Hematopoietic multipotent progenitor cell treated with erythropoietin and hydrocortisone succinate and interleukin-3 and kit ligand, for 17 days (in vitro differentiated cells): ENCODE measurements around the gene RAE1.

Experiments used
- DNase-seq: peaks from one replicate; pipeline ENCODE4 v3.0.0-alpha.2; 2015; ENCODE audit warnings: low spot score

RAE1 gene, protein sequence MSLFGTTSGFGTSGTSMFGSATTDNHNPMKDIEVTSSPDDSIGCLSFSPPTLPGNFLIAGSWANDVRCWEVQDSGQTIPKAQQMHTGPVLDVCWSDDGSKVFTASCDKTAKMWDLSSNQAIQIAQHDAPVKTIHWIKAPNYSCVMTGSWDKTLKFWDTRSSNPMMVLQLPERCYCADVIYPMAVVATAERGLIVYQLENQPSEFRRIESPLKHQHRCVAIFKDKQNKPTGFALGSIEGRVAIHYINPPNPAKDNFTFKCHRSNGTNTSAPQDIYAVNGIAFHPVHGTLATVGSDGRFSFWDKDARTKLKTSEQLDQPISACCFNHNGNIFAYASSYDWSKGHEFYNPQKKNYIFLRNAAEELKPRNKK

DNA sequence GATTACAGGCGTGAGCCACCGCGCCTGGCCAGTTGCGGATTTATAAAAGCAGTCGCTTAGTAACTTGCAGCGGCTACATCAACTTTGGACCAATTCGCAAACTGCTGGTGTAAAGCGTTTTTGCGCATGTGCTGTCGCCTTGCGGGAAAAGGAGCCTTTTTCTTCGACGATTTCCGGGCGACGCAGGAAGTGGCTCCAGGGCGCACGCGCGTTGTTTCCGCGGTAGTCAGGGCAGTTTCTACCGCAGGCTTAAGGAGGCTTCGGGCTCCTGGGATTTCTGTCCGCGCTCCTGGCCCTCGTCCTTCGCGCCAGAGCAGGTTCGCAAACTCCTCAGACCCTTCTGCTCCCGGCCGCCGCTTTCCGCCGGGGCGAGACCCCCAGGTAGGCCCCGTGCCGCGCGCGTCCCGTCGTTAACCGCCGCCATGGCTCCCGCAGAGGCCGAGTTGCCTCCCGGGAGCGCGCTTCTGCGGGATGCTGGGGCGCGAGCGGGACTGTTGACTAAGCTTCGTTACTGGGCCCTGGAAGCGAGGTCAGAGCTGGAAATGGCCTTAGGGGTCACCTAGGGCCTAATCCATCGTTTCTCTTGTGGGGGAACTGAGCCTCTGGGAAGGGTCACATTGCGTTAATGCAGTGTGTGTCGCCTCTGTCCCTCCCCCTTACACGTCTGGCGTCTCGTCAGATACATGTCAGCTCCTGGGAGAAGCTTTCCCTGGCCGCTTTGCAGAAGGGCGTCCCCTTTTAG is at the start of gene RAE1:
RAE1 (plus strand) TSS at position 214 of the 742 bp plus-strand sequence. CDS start 2,784 bp downstream, outside the sequence.
- peak; percentile 86 for DNase-seq

- DNase-seq, result no peak
These were observed 44.3 kb upstream of the RAE1 start for GRCh38 chr20:57306747-57307146.

- no peak for DNase-seq
These were observed 42.4 kb upstream of the RAE1 start for GRCh38 chr20:57308451-57309271.

DNA sequence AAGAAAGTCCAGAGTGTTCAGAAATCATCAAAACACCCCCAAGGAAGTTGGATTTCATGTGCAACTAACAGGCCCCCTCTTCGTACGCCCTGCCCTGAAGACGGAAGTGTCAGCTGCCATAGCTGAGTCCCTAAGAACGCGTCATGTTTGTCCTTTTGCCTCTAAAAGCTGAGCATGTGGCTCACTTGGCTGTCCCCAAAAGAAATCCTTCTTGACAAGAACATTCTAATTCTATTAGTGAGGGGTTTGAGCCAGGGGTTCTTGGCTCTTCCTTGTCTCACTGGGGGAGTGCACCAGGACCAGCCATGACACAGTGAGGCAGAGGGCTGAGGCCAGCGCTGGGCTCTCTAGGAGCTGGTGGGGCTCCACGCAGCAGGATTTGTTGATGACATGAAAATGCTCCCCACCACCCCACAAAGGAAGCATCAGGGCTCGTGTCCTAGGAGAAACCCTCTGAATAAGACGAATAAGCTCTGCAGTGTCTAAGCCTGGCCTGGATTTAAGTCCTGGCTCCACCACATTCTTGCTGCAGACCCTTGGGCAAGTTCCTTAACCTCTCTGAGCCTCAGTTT is 41.4 kb upstream of the RAE1 start:
- no peak for DNase-seq

DNA sequence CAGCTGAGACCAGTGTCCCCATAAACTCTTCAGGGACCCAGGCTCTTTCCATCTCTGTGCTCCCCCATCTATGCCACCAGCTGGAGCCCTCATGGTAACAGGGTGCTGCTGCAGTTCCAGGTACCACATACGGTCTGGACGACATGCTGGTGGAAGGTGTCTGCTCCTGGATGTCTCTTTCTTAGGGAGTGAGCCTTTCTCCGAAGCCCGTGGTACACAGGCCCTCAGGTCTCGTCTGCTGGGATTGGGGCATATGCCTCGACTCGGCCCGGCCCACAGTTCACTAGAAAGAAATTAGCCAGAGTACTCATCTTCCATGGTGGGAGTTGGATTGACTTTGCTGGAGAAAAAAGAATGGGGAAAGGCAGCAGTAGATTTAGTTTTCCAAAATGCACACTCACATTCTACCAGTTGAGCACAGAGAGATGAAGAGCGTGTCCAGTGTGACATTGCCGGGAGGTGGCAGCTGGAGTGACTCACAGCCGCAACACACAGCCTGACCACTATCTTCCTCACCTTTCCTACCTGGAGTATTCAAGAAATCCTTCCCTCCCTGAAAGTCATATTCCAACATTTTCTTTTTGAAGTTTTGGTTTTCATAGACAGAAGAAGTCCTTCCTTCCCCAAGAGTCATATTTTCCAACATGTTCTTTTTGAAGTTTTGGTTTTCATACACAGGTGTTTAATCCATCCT is 40.1 kb upstream of the RAE1 start:
- DNase-seq, result no peak

- no peak for DNase-seq
These were observed 38.9 kb upstream of the RAE1 start for GRCh38 chr20:57312138-57312537.

- DNase-seq, result no peak
These were observed 37.8 kb upstream of the RAE1 start for GRCh38 chr20:57313230-57313629.

DNA sequence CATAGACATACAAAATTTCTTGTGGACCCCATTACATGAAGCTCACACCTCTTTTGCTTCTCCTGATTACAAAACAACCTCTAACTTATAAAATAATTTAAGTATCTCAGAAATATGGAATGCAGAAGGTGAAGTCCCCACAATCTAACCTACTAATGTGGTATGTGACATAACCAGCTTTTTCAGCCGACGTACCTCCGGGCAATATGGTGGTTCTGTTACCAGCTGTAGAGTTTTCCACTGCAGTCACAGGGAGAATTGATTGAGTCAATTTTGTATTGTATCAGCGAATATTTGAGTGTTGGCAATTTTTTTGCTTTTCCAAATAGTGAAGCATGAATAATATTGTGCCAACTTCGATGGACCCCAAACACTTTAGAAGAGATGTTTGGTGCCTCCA is 37.1 kb upstream of the RAE1 start:
- DNase-seq, result no peak

- DNase-seq, result no peak
These were observed 35.7 kb upstream of the RAE1 start for GRCh38 chr20:57315083-57315975.

GRCh38 chr20:57315976-57316480 is 35.0 kb upstream of the RAE1 start:
- DNase-seq, result no peak

- no peak for DNase-seq
These were observed 34.3 kb upstream of the RAE1 start for GRCh38 chr20:57316795-57317201.

DNA sequence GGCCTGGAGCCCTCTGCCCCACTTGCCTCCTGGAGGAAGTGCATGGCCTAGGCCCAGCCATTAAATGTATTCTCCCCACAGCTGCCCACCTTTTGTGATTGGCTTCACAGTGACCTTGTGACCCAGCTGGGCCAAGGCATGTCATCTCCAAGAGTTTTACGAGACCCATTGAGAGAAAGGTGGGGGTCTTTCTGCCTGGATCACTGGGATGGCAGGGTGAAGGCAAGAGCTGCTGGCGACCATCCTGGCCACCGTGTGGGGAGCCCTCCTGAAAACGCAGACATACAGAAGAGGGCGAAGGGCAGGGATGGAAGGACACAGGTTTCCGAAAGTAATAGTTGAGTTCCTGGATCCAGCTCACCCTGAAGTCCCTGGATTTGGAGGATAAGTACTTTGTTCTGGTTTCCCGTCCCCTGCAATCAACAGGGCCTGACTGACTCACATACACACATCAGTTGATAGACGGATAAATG is 33.7 kb upstream of the RAE1 start:
- no peak for DNase-seq

DNA sequence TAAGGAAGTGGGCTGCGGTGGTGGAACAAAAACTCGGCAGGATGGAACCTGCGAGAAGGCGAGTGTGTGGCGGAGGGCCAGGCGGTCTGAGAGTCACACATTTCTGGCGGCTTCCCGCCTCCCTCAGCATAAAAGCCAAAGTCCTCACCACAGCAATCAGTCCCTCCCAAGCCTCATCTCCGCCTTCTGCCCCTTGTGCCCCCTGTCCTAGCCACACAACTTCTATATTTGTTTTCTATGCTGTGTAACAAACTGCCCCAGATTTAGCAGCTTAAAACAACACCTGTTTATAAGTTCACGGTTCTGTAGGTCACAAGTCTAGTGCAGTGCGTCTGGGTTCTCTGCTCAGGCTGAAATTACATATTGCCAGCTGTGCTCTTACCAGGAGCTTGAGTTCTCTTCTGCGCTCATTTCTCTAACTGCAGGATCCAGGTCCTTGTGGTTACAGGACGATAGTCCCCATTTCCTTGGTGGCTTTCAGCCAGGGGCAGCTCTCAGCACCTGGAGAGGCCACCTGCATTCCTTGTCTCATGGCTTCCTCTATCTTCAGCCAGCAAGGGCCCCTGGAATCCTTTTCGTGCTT is 33.2 kb upstream of the RAE1 start:
- DNase-seq, result no peak

- no peak for DNase-seq
These were observed 31.5 kb upstream of the RAE1 start for GRCh38 chr20:57319584-57319983.

DNA sequence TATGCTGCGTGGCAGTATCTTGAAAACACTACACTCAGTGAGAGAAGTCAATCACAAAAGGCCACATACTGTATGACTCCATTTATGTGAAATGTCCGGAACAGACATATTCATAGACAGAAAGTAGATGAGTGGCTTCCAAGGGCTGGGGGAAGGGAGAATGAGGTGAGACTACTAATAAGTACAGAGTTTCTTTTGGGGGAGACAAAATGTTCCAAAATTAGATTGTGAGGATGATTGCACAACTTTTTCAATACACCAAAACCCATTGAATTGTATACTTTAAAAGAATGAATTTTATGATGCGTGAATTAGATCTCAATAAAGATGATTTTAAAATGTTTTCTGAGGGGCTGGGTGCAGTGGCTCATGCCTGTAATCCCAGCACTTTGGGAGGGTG is 30.7 kb upstream of the RAE1 start:
- DNase-seq, result no peak

DNA sequence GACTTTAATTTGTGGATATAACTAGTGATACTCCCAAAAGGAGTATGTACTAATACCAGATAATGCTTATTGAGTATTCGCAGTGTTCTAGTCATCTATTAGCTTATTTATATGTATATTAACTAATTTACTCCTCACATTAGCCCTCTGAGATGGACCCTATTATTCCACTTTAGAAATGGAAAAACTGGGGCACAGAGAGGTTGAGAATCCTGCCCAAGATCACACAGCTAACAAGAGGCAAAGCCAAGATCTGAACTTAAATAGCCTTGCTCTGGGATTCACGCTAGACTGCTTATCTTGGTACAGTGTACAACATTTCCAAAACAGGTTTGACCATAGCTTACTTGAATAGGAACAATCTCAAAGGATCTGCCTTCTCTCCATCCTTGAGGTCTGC is 29.9 kb upstream of the RAE1 start:
- DNase-seq, result no peak

- no peak for DNase-seq
These were observed 28.6 kb upstream of the RAE1 start for GRCh38 chr20:57322476-57322875.

DNA sequence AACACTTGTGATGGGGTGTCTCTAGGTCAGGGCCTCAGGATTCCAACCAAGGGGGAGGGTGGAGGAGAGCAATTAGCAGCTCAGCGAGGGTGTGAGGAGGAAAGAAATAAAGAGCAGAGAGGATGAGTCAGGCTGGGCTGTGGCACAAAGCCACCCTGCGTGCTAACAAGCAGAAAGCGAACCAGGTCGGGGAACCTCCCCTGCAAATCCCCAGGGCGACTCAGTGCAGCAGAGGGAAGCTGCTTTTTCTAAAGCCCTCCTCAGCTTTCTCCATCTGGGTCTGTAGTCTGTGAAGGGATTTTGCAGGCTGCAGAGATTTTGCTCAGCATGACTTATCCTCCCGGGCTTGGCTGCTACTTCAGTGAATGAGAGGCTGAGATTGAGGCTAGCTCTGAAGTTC is 28.0 kb upstream of the RAE1 start:
- no peak for DNase-seq

DNA sequence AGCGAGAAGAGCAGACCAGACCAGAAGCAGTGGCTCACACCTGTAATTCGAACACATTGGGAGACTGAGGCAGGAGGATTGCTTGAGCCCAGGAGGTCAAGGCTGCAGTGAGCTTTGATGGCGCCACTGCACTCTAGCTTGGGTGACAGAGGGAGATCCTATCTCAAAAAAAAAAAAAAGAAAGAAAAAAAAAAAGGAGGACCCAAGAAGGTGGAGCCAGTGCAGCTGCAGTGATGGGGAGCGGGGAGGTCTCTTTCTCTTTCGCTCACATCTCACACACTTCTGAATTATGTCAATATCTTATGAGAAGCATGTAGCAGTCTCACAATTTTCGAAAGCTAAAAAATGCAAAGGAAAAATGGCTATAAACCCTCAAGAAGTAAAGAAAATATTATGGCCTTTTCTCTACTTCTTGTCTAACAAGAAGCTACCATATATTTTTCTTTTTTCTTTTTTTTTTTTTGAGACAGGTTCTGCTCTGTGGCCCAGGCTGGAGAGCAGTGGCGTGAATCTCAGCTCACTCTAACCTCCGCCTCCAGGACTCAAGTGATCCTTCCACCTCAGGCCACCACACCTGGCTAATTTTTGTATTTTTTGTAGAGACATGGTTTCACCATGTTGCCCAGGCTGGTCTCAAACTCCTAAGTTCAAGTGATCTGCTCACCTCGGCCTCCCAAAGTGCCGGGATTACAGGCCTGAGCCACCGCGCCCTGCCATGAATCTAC is 25.3 kb upstream of the RAE1 start:
- no peak for DNase-seq
